HG03135 (cell line): ENCODE measurements around the gene RASSF4.

Source experiments
- ATAC-seq: cut with Tn5 transposase; IDR thresholded peaks from one replicate; pipeline ENCODE4 v1.9.1; 2021; ENCODE audit warnings: mild to moderate bottlenecking, moderate library complexity; ENCODE audit not compliant: unreplicated experiment

RASSF4 gene

GRCh38 chr10:44974628-44975430 is 15.2 kb downstream of the RASSF4 start:
- peak; percentile 72 for ATAC-seq

- no peak for ATAC-seq
These were observed 16.1 kb downstream of the RASSF4 start for GRCh38 chr10:44975431-44976331.

GRCh38 chr10:44976352-44977198 is 17.0 kb downstream of the RASSF4 start:
- ATAC-seq: no peak

GRCh38 chr10:44977287-44978212 is 17.9 kb downstream of the RASSF4 start:
- ATAC-seq: no peak

- no peak for ATAC-seq
These were observed 18.6 kb downstream of the RASSF4 start for GRCh38 chr10:44978213-44978569.

- no peak for ATAC-seq
These were observed 19.1 kb downstream of the RASSF4 start, which contains the start of gene DEPP1 for GRCh38 chr10:44978570-44979280. Gene DEPP1 (minus strand): TSS chr10:44978809. CDS start chr10:44978030, 779 bp downstream.

- no peak for ATAC-seq
These were observed 19.9 kb downstream of the RASSF4 start for GRCh38 chr10:44979281-44980191.

- ATAC-seq: no peak
These were observed 20.9 kb downstream of the RASSF4 start for GRCh38 chr10:44980309-44981171.

- no peak for ATAC-seq
These were observed 21.8 kb downstream of the RASSF4 start for GRCh38 chr10:44981172-44982113.

- ATAC-seq: no peak
These were observed 22.5 kb downstream of the RASSF4 start for GRCh38 chr10:44982114-44982460.

GRCh38 chr10:44982496-44982895 is 22.9 kb downstream of the RASSF4 start:
- ATAC-seq: no peak

- no peak for ATAC-seq
These were observed 23.7 kb downstream of the RASSF4 start for GRCh38 chr10:44983066-44983894.

GRCh38 chr10:44983895-44984278 is 24.3 kb downstream of the RASSF4 start:
- ATAC-seq: no peak

- no peak for ATAC-seq
These were observed 25.1 kb downstream of the RASSF4 start for GRCh38 chr10:44984671-44985101.

GRCh38 chr10:44985175-44985681 is 25.6 kb downstream of the RASSF4 start:
- no peak for ATAC-seq
